HCEC 1CT (cell line): ENCODE results near the gene MTIF3.
A peak's percentile ranks its signal among the peaks of the same experiment; 100 is the strongest.

Experiments used
- DNase-seq: peaks from one replicate; pipeline ENCODE4 v3.0.0-alpha.2; 2017

MTIF3 gene

GRCh38 chr13:27450921-27451471 lies 632 bp upstream of the MTIF3 start:
- DNase-seq, result peak; percentile 61

- no peak for DNase-seq
These were observed 1.2 kb downstream of the MTIF3 start for GRCh38 chr13:27449081-27449603.

- no peak for DNase-seq
These were observed 2.1 kb downstream of the MTIF3 start for GRCh38 chr13:27448308-27448707.

- DNase-seq, result no peak
These were observed 3.3 kb downstream of the MTIF3 start for GRCh38 chr13:27446986-27447583.

GRCh38 chr13:27442797-27443196 lies 7.6 kb downstream of the MTIF3 start:
- no peak for DNase-seq

- DNase-seq, result no peak
These were observed 8.2 kb downstream of the MTIF3 start for GRCh38 chr13:27442071-27442647.

- DNase-seq, result no peak
These were observed 10.0 kb downstream of the MTIF3 start for GRCh38 chr13:27440408-27440807.

GRCh38 chr13:27437126-27437525 lies 13.2 kb downstream of the MTIF3 start:
- no peak for DNase-seq

- no peak for DNase-seq
These were observed 17.7 kb downstream of the MTIF3 start for GRCh38 chr13:27432611-27433210.

- no peak for DNase-seq
These were observed 18.2 kb downstream of the MTIF3 start for GRCh38 chr13:27432180-27432579.

GRCh38 chr13:27428160-27428559 lies 22.2 kb downstream of the MTIF3 start:
- DNase-seq, result no peak

- DNase-seq, result no peak
These were observed 22.7 kb downstream of the MTIF3 start for GRCh38 chr13:27427641-27428040.

- peak; percentile 82 for DNase-seq
These were observed 24.3 kb downstream of the MTIF3 start for GRCh38 chr13:27425918-27426630.

GRCh38 chr13:27425158-27425917 lies 25.0 kb downstream of the MTIF3 start:
- DNase-seq, result peak; percentile 26

- DNase-seq, result peak; percentile 78
These were observed 25.9 kb downstream of the MTIF3 start, which contains the start of gene GTF3A for GRCh38 chr13:27424246-27425157. GTF3A (plus strand) TSS chr13:27424619.

- DNase-seq, result no peak
These were observed 27.0 kb downstream of the MTIF3 start for GRCh38 chr13:27423333-27423732.

GRCh38 chr13:27421101-27421871 lies 29.1 kb downstream of the MTIF3 start:
- DNase-seq, result no peak

GRCh38 chr13:27419328-27419727 lies 31.0 kb downstream of the MTIF3 start:
- DNase-seq, result no peak

- no peak for DNase-seq
These were observed 35.2 kb downstream of the MTIF3 start for GRCh38 chr13:27415116-27415515.

- DNase-seq, result no peak
These were observed 39.0 kb downstream of the MTIF3 start for GRCh38 chr13:27411341-27411740.

- no peak for DNase-seq
These were observed 41.4 kb downstream of the MTIF3 start for GRCh38 chr13:27409013-27409412.
